HCT116 (cell line): Measurements from ENCODE around the gene MYOT. TPM values are rescaled to one million over a fixed set of nuclear protein-coding genes. Genes with fewer than 3 reads are reported as not detected.

ENCODE experiments used
- ATAC-seq: fragments of 200-7000 bp; cut with Tn5 transposase; 2 replicates; pipeline ENCODE4 v1.9.1; 2020; ENCODE audit warnings: mild to moderate bottlenecking, moderate library complexity
- BruUV-seq: library from RNA; stranded (reverse); fragments of 400-500 nt; replicated peaks from 2 replicates; lab custom pipeline; 2021; lab: Mats Ljungman, UMichigan
- CTCF ChIA-PET: fragments of 300-600 bp; sonication (Branson Sonifier 250); formaldehyde crosslinking; loops from one replicate; lab custom pipeline; 2021; ENCODE audit warnings: antibody characterized with exemption; lab: Charles Lee
- POLR2A ChIA-PET: fragments of 300-600, 350-600 bp; sonication (Branson Sonifier 250); formaldehyde crosslinking; loops from one replicate; lab custom pipeline; 2021; ENCODE audit warnings: antibody characterized with exemption; lab: Charles Lee
- RAD21 ChIA-PET, 2 experiments: fragments of 300-600 bp; sonication (Branson Sonifier 250); formaldehyde crosslinking; loops; one replicate each; lab custom pipeline; 2023; ENCODE audit warnings: low total read pairs in 2 of 2; ENCODE audit not compliant: uncharacterized antibody in 2 of 2, unreplicated experiment in 2 of 2, low non-redundant PET in 1 of 2; lab: Charles Lee
- DNase-seq: peaks from one replicate; pipeline ENCODE4 v3.0.0-alpha.2; 2010; ENCODE audit warnings: low read depth, low spot score
- H2AFZ ChIP-seq: fragments of 200-600 bp; shearing (Covaris generic), sonication (generic); 2 replicates; pipeline ENCODE4 v1.6.1; 2017; ENCODE audit warnings: low read depth, mixed run types, mixed read lengths, antibody characterized with exemption, low read length; ENCODE audit not compliant: poor library complexity, severe bottlenecking
- H3K27ac ChIP-seq: 2 replicates; pipeline ENCODE4 v1.5.1; 2012; ENCODE audit warnings: low read depth, low read length
- H3K27me3 ChIP-seq: fragments of 200-600 bp; sonication (generic); 2 replicates; pipeline ENCODE4 v1.6.1; 2016; ENCODE audit warnings: mixed run types, low read length, mixed read lengths; ENCODE audit not compliant: insufficient read depth
- H3K36me3 ChIP-seq, 2 experiments: fragments of 200-500 bp in 1 of 2; fragments of 200-600 bp in 1 of 2; sonication (Bioruptor generic) in 1 of 2; sonication (generic) in 1 of 2; 2 replicates each; pipeline versions ENCODE4 v1.5.1 to v1.6.1; 2014 to 2016; ENCODE audit warnings: low read length in 2 of 2, inconsistent platforms in 1 of 2, mixed read lengths in 1 of 2, mixed run types in 1 of 2; ENCODE audit not compliant: insufficient read depth in 2 of 2, control insufficient read depth in 1 of 2
- H3K4me1 ChIP-seq, 2 experiments: fragments of 200-600 bp in 1 of 2; sonication (generic) in 1 of 2; 2 replicates each; pipeline versions ENCODE4 v1.5.1 to v1.6.1; 2012 to 2017; ENCODE audit warnings: low read length in 2 of 2, inconsistent platforms in 1 of 2, mild to moderate bottlenecking in 1 of 2, mixed read lengths in 1 of 2, mixed run types in 1 of 2, moderate library complexity in 1 of 2; ENCODE audit not compliant: insufficient read depth in 2 of 2, control insufficient read depth in 1 of 2
- H3K4me2 ChIP-seq: fragments of 200-600 bp; sonication (generic); 2 replicates; pipeline ENCODE4 v1.6.1; 2017; ENCODE audit warnings: mixed run types, low read length, mixed read lengths
- H3K4me3 ChIP-seq, 2 experiments: fragments of 200-600 bp in 1 of 2; sonication (generic) in 1 of 2; replicated peaks in 1 of 2; 2 replicates each; pipeline ENCODE4 v1.5.1; 2011 to 2016; ENCODE audit warnings: low read length in 2 of 2, control low read depth in 1 of 2, low read depth in 1 of 2, mild to moderate bottlenecking in 1 of 2, mixed read lengths in 1 of 2, mixed run types in 1 of 2
- H3K79me2 ChIP-seq: fragments of 200-600 bp; sonication (generic); 2 replicates; pipeline ENCODE4 v1.6.1; 2017; ENCODE audit warnings: mild to moderate bottlenecking, mixed run types, low read length, moderate library complexity, mixed read lengths; ENCODE audit not compliant: insufficient read depth
- H3K9ac ChIP-seq: fragments of 200-600 bp; sonication (generic); 2 replicates; pipeline ENCODE4 v1.6.1; 2016; ENCODE audit warnings: low read length, mixed read lengths
- H3K9me2 ChIP-seq: fragments of 200-600 bp; sonication (generic), shearing (Covaris generic); 2 replicates; pipeline ENCODE4 v1.6.1; 2017; ENCODE audit warnings: mixed run types, mild to moderate bottlenecking, moderate library complexity; ENCODE audit not compliant: insufficient read depth
- H3K9me3 ChIP-seq, 2 experiments: fragments of 200-500 bp in 1 of 2; fragments of 200-600 bp in 1 of 2; sonication (Bioruptor generic) in 1 of 2; sonication (generic) in 1 of 2; 2 replicates each; pipeline ENCODE4 v1.6.1; 2014 to 2017; ENCODE audit warnings: low read length in 2 of 2, mixed read lengths in 2 of 2, inconsistent platforms in 1 of 2, low read depth in 1 of 2, mild to moderate bottlenecking in 1 of 2, mixed run types in 1 of 2, moderate library complexity in 1 of 2; ENCODE audit not compliant: control insufficient read depth in 1 of 2, insufficient read depth in 1 of 2
- H4K20me1 ChIP-seq: fragments of 200-600 bp; sonication (generic), shearing (Covaris generic); 2 replicates; pipeline ENCODE4 v1.6.1; 2017; ENCODE audit warnings: mixed run types, mild to moderate bottlenecking, moderate library complexity; ENCODE audit not compliant: insufficient read depth
- CBX3 ChIP-seq: IDR thresholded peaks from 2 replicates; pipeline ENCODE4 v1.6.1; 2012; ENCODE audit warnings: low read depth
- CEBPB ChIP-seq: IDR thresholded peaks from 2 replicates; pipeline ENCODE4 v1.6.1; 2012; ENCODE audit warnings: low read depth
- FOSL1 ChIP-seq: IDR thresholded peaks from 2 replicates; pipeline ENCODE4 v1.6.1; 2012; ENCODE audit warnings: low read depth
- POLR2A ChIP-seq: IDR thresholded peaks from 2 replicates; pipeline ENCODE4 v1.7.0; 2011; ENCODE audit warnings: borderline replicate concordance; ENCODE audit not compliant: insufficient read depth, insufficient read length; ENCODE audit errors: extremely low read depth
- POLR2AphosphoS5 ChIP-seq: IDR thresholded peaks from 2 replicates; pipeline ENCODE4 v1.6.1; 2011; ENCODE audit warnings: mild to moderate bottlenecking, low read depth, low read length, moderate library complexity
- RAD21 ChIP-seq: IDR thresholded peaks from 2 replicates; pipeline ENCODE4 v1.6.1; 2012; ENCODE audit warnings: low read depth, mild to moderate bottlenecking
- SIN3A ChIP-seq: IDR thresholded peaks from 2 replicates; pipeline ENCODE4 v1.6.1; 2012; ENCODE audit warnings: low read depth
- TCF7L2 ChIP-seq: IDR thresholded peaks from 2 replicates; pipeline ENCODE4 v1.7.0; 2011; ENCODE audit warnings: borderline replicate concordance, inconsistent platforms; ENCODE audit not compliant: insufficient read depth, insufficient read length; ENCODE audit errors: extremely low read depth
- YY1 ChIP-seq: IDR thresholded peaks from 2 replicates; pipeline ENCODE4 v1.6.1; 2011; ENCODE audit warnings: low read length, low read depth, moderate library complexity, mild to moderate bottlenecking; ENCODE audit not compliant: insufficient replicate concordance; ENCODE audit errors: extremely low read depth
- ZBTB33 ChIP-seq: IDR thresholded peaks from 2 replicates; pipeline ENCODE4 v1.6.1; 2011; ENCODE audit warnings: mild to moderate bottlenecking, low read length, moderate library complexity; ENCODE audit not compliant: insufficient replicate concordance; ENCODE audit errors: extremely low read depth
- ZNF274 ChIP-seq: fragments of 200-500 bp; sonication (Bioruptor generic); IDR thresholded peaks from 2 replicates; pipeline ENCODE4 v1.6.1; 2014; ENCODE audit warnings: mild to moderate bottlenecking, low read depth, low read length, inconsistent platforms
- intact Hi-C: fragments of 100-400 bp; cut with micrococcal nuclease; formaldehyde crosslinking; loops from 2 replicates; pipeline ENCODE4 v1.10.0; 2022
- total RNA-seq: library from RNA; stranded (reverse); gene quantifications from one replicate; pipeline ENCODE4 v1.2.1, GENCODE V29; 2021; ENCODE audit not compliant: unreplicated experiment
- TF ChIP-seq, protein P1 (sequence below), 3 experiments: fragments of 200-600 bp in 1 of 3; sonication (generic) in 1 of 3; IDR thresholded peaks in 2 of 3; conservative IDR thresholded peaks in 1 of 3; 2 replicates each; pipeline ENCODE4 v1.5.1; 2012 to 2017; ENCODE audit warnings: low read depth in 2 of 3, low read length in 2 of 3, antibody characterized with exemption in 1 of 3, borderline replicate concordance in 1 of 3, control low read depth in 1 of 3, mild to moderate bottlenecking in 1 of 3, mixed read lengths in 1 of 3, mixed run types in 1 of 3, moderate library complexity in 1 of 3; ENCODE audit not compliant: insufficient read depth in 1 of 3

Gene MYOT
- total RNA-seq, 1 experiment from 2014 or later = not detected

DNA sequence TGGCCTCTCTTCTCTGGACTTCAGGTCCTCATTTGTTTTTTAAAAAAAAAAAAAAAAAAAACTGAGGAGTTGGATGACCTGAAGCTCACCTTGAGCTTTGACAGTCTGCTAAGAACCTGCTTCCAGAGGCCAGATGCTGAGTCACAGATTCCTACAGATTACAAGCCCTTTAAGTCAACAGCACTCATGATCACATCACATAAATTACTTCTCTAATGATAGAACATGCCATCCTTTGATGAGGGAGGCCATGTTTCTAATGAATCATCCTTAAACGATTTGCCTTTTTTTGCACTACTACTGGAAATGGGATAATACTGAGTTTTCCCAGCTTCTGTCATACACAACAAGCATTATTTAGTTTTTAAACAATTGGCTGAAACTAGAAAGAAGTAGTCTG lies 34.2 kb upstream of the MYOT start (continued):
- TF ChIP-seq SIN3A = peak; percentile 92
- TF ChIP-seq CEBPB = peak; percentile 70
- TF ChIP-seq TCF7L2 = peak; percentile 95
- peak; percentile 93 for TF ChIP-seq CBX3
- TF ChIP-seq RAD21 = no peak; the same call in 1 of the 2 replicates
- TF ChIP-seq YY1 = peak; percentile 88
- TF ChIP-seq, protein P1, sequence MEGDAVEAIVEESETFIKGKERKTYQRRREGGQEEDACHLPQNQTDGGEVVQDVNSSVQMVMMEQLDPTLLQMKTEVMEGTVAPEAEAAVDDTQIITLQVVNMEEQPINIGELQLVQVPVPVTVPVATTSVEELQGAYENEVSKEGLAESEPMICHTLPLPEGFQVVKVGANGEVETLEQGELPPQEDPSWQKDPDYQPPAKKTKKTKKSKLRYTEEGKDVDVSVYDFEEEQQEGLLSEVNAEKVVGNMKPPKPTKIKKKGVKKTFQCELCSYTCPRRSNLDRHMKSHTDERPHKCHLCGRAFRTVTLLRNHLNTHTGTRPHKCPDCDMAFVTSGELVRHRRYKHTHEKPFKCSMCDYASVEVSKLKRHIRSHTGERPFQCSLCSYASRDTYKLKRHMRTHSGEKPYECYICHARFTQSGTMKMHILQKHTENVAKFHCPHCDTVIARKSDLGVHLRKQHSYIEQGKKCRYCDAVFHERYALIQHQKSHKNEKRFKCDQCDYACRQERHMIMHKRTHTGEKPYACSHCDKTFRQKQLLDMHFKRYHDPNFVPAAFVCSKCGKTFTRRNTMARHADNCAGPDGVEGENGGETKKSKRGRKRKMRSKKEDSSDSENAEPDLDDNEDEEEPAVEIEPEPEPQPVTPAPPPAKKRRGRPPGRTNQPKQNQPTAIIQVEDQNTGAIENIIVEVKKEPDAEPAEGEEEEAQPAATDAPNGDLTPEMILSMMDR (IDR thresholded peaks at IDR 0.05 in 2 of 3, conservative IDR thresholded peaks at IDR 0.05 in 1 of 3; ENCODE audit: borderline replicate concordance in 1 of 3, insufficient read depth in 1 of 3, low read depth in 2 of 3, low read length in 2 of 3) = no peak
- TF ChIP-seq POLR2A = no peak

- no TSS peak for BruUV-seq
- no peak overlapping the region for H3K27ac ChIP-seq
- H3K27me3 ChIP-seq = no peaks in the 10 kb centered on the region
- H3K36me3 ChIP-seq = no peaks in the 10 kb centered on the region
- peaks cover 18 to 47% of the 10 kb centered on the region in 2 experiments for H3K4me1 ChIP-seq
- intact Hi-C loops = no loop called here
- H3K9me3 ChIP-seq = no peaks in the 10 kb centered on the region
- H3K9me2 ChIP-seq = no peaks in the 10 kb centered on the region
- no peak for DNase-seq
- H2AFZ ChIP-seq = peak overlapping the region; percentile 19
- no peak overlapping the region for H3K9ac ChIP-seq
- TF ChIP-seq, protein P1 (IDR thresholded peaks at IDR 0.05 in 2 of 3, conservative IDR thresholded peaks at IDR 0.05 in 1 of 3; ENCODE audit: borderline replicate concordance in 1 of 3, insufficient read depth in 1 of 3, low read depth in 2 of 3, low read length in 2 of 3) = no peak
- TF ChIP-seq ZBTB33 = no peak
- TF ChIP-seq POLR2AphosphoS5 = no peak
- no peak for TF ChIP-seq YY1
- TF ChIP-seq FOSL1 = no peak
- no peak for TF ChIP-seq ZNF274
- RAD21 ChIA-PET = no interaction called here
- H3K79me2 ChIP-seq = no peaks in the 10 kb centered on the region
- no peaks in the 10 kb centered on the region for H4K20me1 ChIP-seq
- peak overlapping the region; percentile 64 for H3K4me2 ChIP-seq
- no peak for ATAC-seq
- CTCF ChIA-PET = no interaction called here
- no peak overlapping the region for H3K4me3 ChIP-seq
- POLR2A ChIA-PET = no interaction called here
Observed at GRCh38 chr5:137834498-137835049, 33.1 kb upstream of the MYOT start.
